Measurements from ENCODE around the gene MCAM. TPM values are rescaled to one million over a fixed set of nuclear protein-coding genes. Genes with fewer than 3 reads are reported as not detected.
A peak's percentile ranks its signal among the peaks of the same experiment; 100 is the strongest.

Gene MCAM
- total and polyA plus RNA-seq, 2 of the 8 experiments (the other 6 are each of a cell fraction or from before 2014, with no cell fraction given), result 22.4 to 32.2 TPM

- H3K14ac ChIP-seq (ENCODE audit: insufficient read length), result no peak overlapping the region
- H3K4me2 ChIP-seq (ENCODE audit: insufficient read depth in 1 of 2, low read depth in 2 of 2, low read length in 2 of 2), result no peak overlapping the region; a peak in 1 of 4 replicates
- no peaks in the 10 kb centered on the region for H3K36me3 ChIP-seq (ENCODE audit: control insufficient read depth in 2 of 4, insufficient read depth in 4 of 4, low read length in 3 of 4)
- H2BK120ac ChIP-seq (replicated peaks; ENCODE audit: low read depth, low read length), result no peak overlapping the region
- H4K5ac ChIP-seq (ENCODE audit: insufficient read length, low read depth, low read length), result no peak overlapping the region
- no peak overlapping the region for H3K4ac ChIP-seq (replicated peaks; ENCODE audit: insufficient read length, low read depth, low read length)
- ChIA-PET POLR2A (ENCODE audit: partially characterized antibody) (interaction anchor here (0.9 to 1.7 kb wide), 4 partner anchors 9 to 52 kb away, joined by 3 to 7 read pairs (median 4); no protein-coding TSS in a partner anchor), CTCF (ENCODE audit: partially characterized antibody) (interaction anchor here (0.6 to 10.9 kb wide), 7 partner anchors 9 to 715 kb away, joined by 3 to 474 read pairs (median 4); partner anchors contain the start of gene USP2)
- H3K9ac ChIP-seq (replicated peaks in 1 of 4; ENCODE audit: extremely low read depth in 1 of 4, low read depth in 3 of 4, low read length in 3 of 4), result no peak overlapping the region
- H2BK12ac ChIP-seq (ENCODE audit: low read depth, low read length), result peak overlapping the region; percentile 6
- no peaks in the 10 kb centered on the region; the same call in 1 of the 2 replicates for H3K79me1 ChIP-seq (ENCODE audit: low read depth, low read length)
- H4K91ac ChIP-seq (replicated peaks; ENCODE audit: insufficient read length, low read length), result no peak overlapping the region
- H3K4me1 ChIP-seq (replicated peaks in 1 of 4; ENCODE audit: control insufficient read depth in 3 of 4, insufficient read depth in 4 of 4, low read length in 3 of 4), result peaks cover 12 to 25% (median 23%) of the 10 kb centered on the region in 4 experiments
- no peaks in the 10 kb centered on the region for H3K79me2 ChIP-seq (ENCODE audit: control insufficient read depth in 1 of 2, insufficient read depth in 2 of 2, low read length in 2 of 2)
- H3K18ac ChIP-seq (ENCODE audit: extremely low read depth, low read length), result no peak overlapping the region
- H3K23me2 ChIP-seq (ENCODE audit: low read depth, low read length), result peaks cover 4% of the 10 kb centered on the region; the same call in 1 of the 2 replicates
- H2AK5ac ChIP-seq (ENCODE audit: low read depth, low read length), result peak overlapping the region; percentile 48; the same call in 1 of the 2 replicates
- H3K4me3 ChIP-seq (ENCODE audit: extremely low read depth in 1 of 4, insufficient read depth in 2 of 4, low read depth in 3 of 4, low read length in 4 of 4), result no peak overlapping the region
- FAIRE-seq, result no peak
- H3K56ac ChIP-seq (replicated peaks; ENCODE audit: insufficient read length, low read depth, low read length), result no peak overlapping the region
- H3K9me3 ChIP-seq (ENCODE audit: insufficient read depth in 2 of 2, low read depth in 1 of 2, low read length in 1 of 2), result no peaks in the 10 kb centered on the region; a peak in 1 of 4 replicates
- no peak overlapping the region for H2BK5ac ChIP-seq (ENCODE audit: low read depth, low read length)
- H2BK20ac ChIP-seq (ENCODE audit: low read length), result no peak overlapping the region
- no peak for DNase-seq (ENCODE audit: low read depth in 1 of 2, low spot score in 2 of 2)
- WGBS, 2 experiments (ENCODE audit: extremely low coverage in 1 of 2, insufficient coverage in 1 of 2, insufficient read length in 1 of 2, insufficient replicate concordance in 2 of 2, low coverage in 1 of 2, low lambda C conversion rate in 2 of 2, missing lambda C conversion rate in 1 of 2), result 77% methylated on average over 5 of the region's 6 CpGs; no CpG with 5 or more reads in 1 of the 2 experiments
- no peak overlapping the region for H3K23ac ChIP-seq (ENCODE audit: insufficient read length)
- peaks cover 18 to 37% (median 34%) of the 10 kb centered on the region in 4 experiments for H3K27me3 ChIP-seq (replicated peaks in 1 of 4; ENCODE audit: control insufficient read depth in 3 of 4, extremely low read depth in 1 of 4, insufficient read depth in 3 of 4, low read length in 3 of 4)
- no peak overlapping the region for H2BK15ac ChIP-seq (ENCODE audit: low read length)
- no peak overlapping the region for H2AFZ ChIP-seq (ENCODE audit: low read length)
- H4K20me1 ChIP-seq (replicated peaks in 1 of 2; ENCODE audit: control insufficient read depth in 1 of 2, insufficient read depth in 2 of 2, low read length in 2 of 2), result peaks cover 4 to 22% of the 10 kb centered on the region in 2 experiments
- H3K27ac ChIP-seq (ENCODE audit: low read depth, low read length), result no peak overlapping the region
- H4K8ac ChIP-seq (ENCODE audit: extremely low read depth, insufficient read depth, low read length), result no peak overlapping the region
- no peak for TF ChIP-seq CREB1 (IDR thresholded peaks at IDR 0.05)
- no peak for TF ChIP-seq SIX5 (IDR thresholded peaks at IDR 0.05; ENCODE audit: low read depth, low read length)
- TF ChIP-seq TAF1 (IDR thresholded peaks at IDR 0.05; ENCODE audit: low read depth, low read length), result no peak
- TF ChIP-seq ASH2L (IDR thresholded peaks at IDR 0.05; ENCODE audit: low read length), result no peak
- no peak for TF ChIP-seq PHF8 (conservative IDR thresholded peaks at IDR 0.05; ENCODE audit: low read depth, low read length)
- TF ChIP-seq CBX8 (IDR thresholded peaks at IDR 0.05; ENCODE audit: borderline replicate concordance, low read depth, low read length), result no peak
- no peak for TF ChIP-seq JUND (IDR thresholded peaks at IDR 0.05; ENCODE audit: low read length)
- TF ChIP-seq SUZ12 (IDR thresholded peaks at IDR 0.05; ENCODE audit: low read length), result no peak
- no peak for TF ChIP-seq KDM1A (IDR thresholded peaks at IDR 0.05; ENCODE audit: borderline replicate concordance, low read length)
- TF ChIP-seq TBP (IDR thresholded peaks at IDR 0.05; ENCODE audit: low read depth, low read length), result no peak
- no peak for TF ChIP-seq FOSL1 (IDR thresholded peaks at IDR 0.05; ENCODE audit: insufficient read depth, low read depth, low read length)
- TF ChIP-seq POLR2AphosphoS5 (IDR thresholded peaks at IDR 0.05; ENCODE audit: low read depth, low read length), result no peak
- TF ChIP-seq POU5F1 (IDR thresholded peaks at IDR 0.05; ENCODE audit: low read depth, low read length), result no peak
- no peak for TF ChIP-seq HDAC2 (IDR thresholded peaks at IDR 0.05; ENCODE audit: borderline replicate concordance in 1 of 2, low read depth in 2 of 2, low read length in 2 of 2)
- no peak for TF ChIP-seq SP4 (IDR thresholded peaks at IDR 0.05; ENCODE audit: low read length)
Measured at GRCh38 chr11:119365071-119365591, 48.2 kb upstream of the MCAM start.
